Activated B cell treated with CpG ODN at 0.5 μM for 24 hours (primary cell): ENCODE measurements around the gene KCNMB2. TPM values are rescaled to one million over a fixed set of nuclear protein-coding genes. Genes with fewer than 3 reads are reported as not detected.

Source experiments
- ATAC-seq: fragments of 200-7000 bp; cut with Tn5 transposase; one replicate; pipeline ENCODE4 v1.10.0; 2021; ENCODE audit warnings: low read depth, mild to moderate bottlenecking, moderate library complexity
- CTCF ChIA-PET: fragments of 350-600 bp; sonication (Branson Sonifier 250); formaldehyde crosslinking; loops from one replicate; lab custom pipeline; 2021; ENCODE audit warnings: antibody characterized with exemption; lab: Charles Lee
- POLR2A ChIA-PET: fragments of 350-600 bp; sonication (Branson Sonifier 250); formaldehyde crosslinking; loops from one replicate; lab custom pipeline; 2021; ENCODE audit warnings: antibody characterized with exemption; lab: Charles Lee
- DNase-seq: peaks from one replicate; pipeline ENCODE4 v3.0.0; 2022
- H3K27ac Mint-ChIP-seq: one replicate; pipeline ENCODE4 v1.8.0; 2020; ENCODE audit warnings: mixed read lengths
- H3K27me3 Mint-ChIP-seq: one replicate; pipeline ENCODE4 v1.8.0; 2021; ENCODE audit warnings: mixed read lengths
- H3K36me3 Mint-ChIP-seq: one replicate; pipeline ENCODE4 v1.8.0; 2021; ENCODE audit warnings: low read depth, mixed read lengths
- H3K4me1 Mint-ChIP-seq: one replicate; pipeline ENCODE4 v1.8.0; 2021; ENCODE audit warnings: mixed read lengths
- H3K4me3 Mint-ChIP-seq: one replicate; pipeline ENCODE4 v1.8.0; 2020; ENCODE audit warnings: mild to moderate bottlenecking, mixed read lengths
- H3K9me3 Mint-ChIP-seq: one replicate; pipeline ENCODE4 v1.8.0; 2020; ENCODE audit warnings: mixed read lengths
- intact Hi-C: fragments of 100-400 bp; cut with micrococcal nuclease; formaldehyde crosslinking; loops from one replicate; pipeline ENCODE4 v1.15.1; 2024
- total RNA-seq: library from RNA; stranded (reverse); gene quantifications from 2 replicates; pipeline ENCODE4 v1.2.3, GENCODE V29; 2022
- TF ChIP-seq, protein P1 (sequence below): fragments of 200-600 bp; IDR thresholded peaks from one replicate; pipeline ENCODE4 v1.8.0; 2022; ENCODE audit warnings: antibody characterized with exemption, mild to moderate bottlenecking

The KCNMB2 gene
- total RNA-seq, 1 donor from 2014 or later = not detected

DNA sequence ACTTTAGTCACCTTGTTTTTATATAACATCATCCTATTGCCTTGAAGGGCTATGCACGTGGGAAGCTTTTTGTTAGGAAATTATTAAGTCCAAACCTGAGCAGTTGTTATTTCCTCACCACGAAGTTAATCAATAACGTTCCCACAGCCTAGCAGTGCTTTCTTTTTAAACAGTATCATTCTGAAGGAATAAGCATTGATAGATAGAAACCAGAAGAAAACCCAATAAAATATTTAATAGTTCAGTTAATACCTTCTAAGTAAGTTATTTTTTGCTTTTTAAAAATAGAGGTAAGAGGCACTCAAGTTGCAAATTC lies 149.3 kb downstream of the KCNMB2 start:
- ChIA-PET POLR2A (no interaction called here), CTCF (no interaction called here)
- no peak for ATAC-seq
- DNase-seq = no peak
- no peaks in the 10 kb centered on the region for H3K4me1 Mint-ChIP-seq
- H3K36me3 Mint-ChIP-seq = no peaks in the 10 kb centered on the region
- H3K4me3 Mint-ChIP-seq = no peak overlapping the region
- TF ChIP-seq, protein P1, sequence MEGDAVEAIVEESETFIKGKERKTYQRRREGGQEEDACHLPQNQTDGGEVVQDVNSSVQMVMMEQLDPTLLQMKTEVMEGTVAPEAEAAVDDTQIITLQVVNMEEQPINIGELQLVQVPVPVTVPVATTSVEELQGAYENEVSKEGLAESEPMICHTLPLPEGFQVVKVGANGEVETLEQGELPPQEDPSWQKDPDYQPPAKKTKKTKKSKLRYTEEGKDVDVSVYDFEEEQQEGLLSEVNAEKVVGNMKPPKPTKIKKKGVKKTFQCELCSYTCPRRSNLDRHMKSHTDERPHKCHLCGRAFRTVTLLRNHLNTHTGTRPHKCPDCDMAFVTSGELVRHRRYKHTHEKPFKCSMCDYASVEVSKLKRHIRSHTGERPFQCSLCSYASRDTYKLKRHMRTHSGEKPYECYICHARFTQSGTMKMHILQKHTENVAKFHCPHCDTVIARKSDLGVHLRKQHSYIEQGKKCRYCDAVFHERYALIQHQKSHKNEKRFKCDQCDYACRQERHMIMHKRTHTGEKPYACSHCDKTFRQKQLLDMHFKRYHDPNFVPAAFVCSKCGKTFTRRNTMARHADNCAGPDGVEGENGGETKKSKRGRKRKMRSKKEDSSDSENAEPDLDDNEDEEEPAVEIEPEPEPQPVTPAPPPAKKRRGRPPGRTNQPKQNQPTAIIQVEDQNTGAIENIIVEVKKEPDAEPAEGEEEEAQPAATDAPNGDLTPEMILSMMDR = no peak
- intact Hi-C loops = no loop called here
- H3K9me3 Mint-ChIP-seq = peaks cover 7% of the 10 kb centered on the region
- H3K27ac Mint-ChIP-seq = no peak overlapping the region
- H3K27me3 Mint-ChIP-seq = no peaks in the 10 kb centered on the region

DNA sequence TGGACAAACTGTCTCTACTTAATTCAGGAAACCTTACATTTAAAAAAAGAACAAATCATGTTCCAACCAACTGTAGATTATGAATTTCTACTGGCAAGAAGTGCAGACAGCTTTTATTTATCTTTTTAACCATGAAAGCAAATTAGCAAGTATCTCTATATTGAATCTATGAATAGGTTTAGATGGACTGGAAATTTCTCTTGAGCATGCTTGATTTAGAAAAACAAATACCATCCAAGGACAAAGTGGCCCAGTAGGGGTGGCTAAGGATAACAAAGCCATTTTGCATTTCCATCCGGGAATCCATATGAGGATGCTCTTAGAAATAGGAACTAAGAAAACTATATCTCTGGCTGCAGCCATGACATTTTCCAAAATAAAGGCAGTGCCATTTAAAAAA lies 150.6 kb downstream of the KCNMB2 start:
- H3K4me3 Mint-ChIP-seq = no peak overlapping the region
- ATAC-seq (no peak), DNase-seq (no peak)
- no peak overlapping the region for H3K27ac Mint-ChIP-seq
- H3K36me3 Mint-ChIP-seq = no peaks in the 10 kb centered on the region
- ChIA-PET POLR2A (no interaction called here), CTCF (no interaction called here)
- peaks cover 7% of the 10 kb centered on the region for H3K9me3 Mint-ChIP-seq
- intact Hi-C loops = no loop called here
- H3K4me1 Mint-ChIP-seq = no peaks in the 10 kb centered on the region
- TF ChIP-seq, protein P1 = no peak
- H3K27me3 Mint-ChIP-seq = no peaks in the 10 kb centered on the region

DNA sequence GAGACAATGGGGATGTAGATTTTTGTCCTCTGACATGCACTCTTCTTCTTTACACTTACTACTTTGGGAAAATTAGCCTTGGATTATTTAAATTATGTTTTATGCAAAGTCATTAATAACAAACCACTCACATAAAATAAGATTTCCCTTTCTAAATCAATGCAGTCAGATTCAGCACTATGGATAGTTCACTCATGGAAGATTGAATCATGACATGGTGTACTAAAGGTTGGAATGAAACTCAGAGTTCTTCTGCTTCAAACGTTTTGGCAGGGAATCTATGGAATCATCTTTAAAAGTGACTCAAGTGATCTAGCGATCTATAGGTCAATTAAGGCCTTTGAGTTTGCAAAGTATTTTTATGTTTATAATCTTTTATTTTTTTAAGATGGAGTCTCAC lies 154.3 kb downstream of the KCNMB2 start:
- POLR2A ChIA-PET = no interaction called here
- H3K4me1 Mint-ChIP-seq = no peaks in the 10 kb centered on the region
- H3K36me3 Mint-ChIP-seq = no peaks in the 10 kb centered on the region
- no peak for DNase-seq
- intact Hi-C loops = no loop called here
- TF ChIP-seq, protein P1 = no peak
- no peak for ATAC-seq
- H3K9me3 Mint-ChIP-seq = peaks cover 11% of the 10 kb centered on the region
- CTCF ChIA-PET = no interaction called here
- H3K27ac Mint-ChIP-seq = no peak overlapping the region
- H3K4me3 Mint-ChIP-seq = no peak overlapping the region
- H3K27me3 Mint-ChIP-seq = no peaks in the 10 kb centered on the region

DNA sequence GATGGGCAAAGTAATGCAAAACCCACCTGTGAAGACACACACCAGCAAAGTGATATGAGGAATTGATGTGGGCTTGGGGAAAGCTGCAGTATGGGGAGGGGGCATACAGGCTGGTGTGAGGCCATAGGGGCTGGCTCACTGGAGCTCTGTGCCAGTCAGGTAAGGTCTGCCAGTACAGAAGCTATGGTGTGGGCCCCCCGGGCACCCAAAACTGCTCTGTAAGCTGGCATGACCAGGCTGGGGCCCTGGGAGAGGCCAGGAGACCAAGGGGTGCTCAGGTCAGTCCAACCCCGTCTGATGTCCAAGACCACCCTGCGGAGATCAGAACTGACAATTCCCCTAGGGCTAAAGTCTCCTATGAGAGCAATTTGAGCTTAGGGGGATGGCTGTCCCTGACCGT lies 163.1 kb downstream of the KCNMB2 start:
- TF ChIP-seq, protein P1 = no peak
- intact Hi-C loops = no loop called here
- POLR2A ChIA-PET = no interaction called here
- H3K4me1 Mint-ChIP-seq = no peaks in the 10 kb centered on the region
- ATAC-seq = no peak
- CTCF ChIA-PET = no interaction called here
- H3K27me3 Mint-ChIP-seq = no peaks in the 10 kb centered on the region
- peaks cover 17% of the 10 kb centered on the region for H3K9me3 Mint-ChIP-seq
- no peak overlapping the region for H3K27ac Mint-ChIP-seq
- no peak for DNase-seq
- H3K4me3 Mint-ChIP-seq = no peak overlapping the region
- H3K36me3 Mint-ChIP-seq = no peaks in the 10 kb centered on the region

DNA sequence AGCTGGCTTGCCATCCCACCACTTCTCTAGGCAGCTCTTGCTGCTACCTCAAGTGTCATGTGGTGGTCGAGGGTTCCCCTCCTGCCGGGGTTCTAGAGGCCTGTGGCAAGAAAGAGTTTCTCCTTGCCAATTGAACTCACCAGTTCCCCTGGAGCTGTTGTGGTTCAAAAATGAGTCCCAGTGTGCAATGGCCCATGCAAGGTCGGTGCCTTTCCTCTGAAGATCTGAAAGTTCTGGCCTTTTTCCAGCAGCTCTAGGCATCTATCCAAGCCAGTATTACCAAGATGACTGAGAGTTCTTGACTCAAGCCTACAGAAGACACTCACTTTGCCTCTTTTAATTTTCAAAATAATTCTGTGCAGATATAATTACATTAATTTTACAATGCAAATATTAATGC lies 163.6 kb downstream of the KCNMB2 start:
- peaks cover 17% of the 10 kb centered on the region for H3K9me3 Mint-ChIP-seq
- no peaks in the 10 kb centered on the region for H3K36me3 Mint-ChIP-seq
- POLR2A ChIA-PET = no interaction called here

More for the DNA sequence above, 163.6 kb downstream of the KCNMB2 start:
- Mint-ChIP-seq H3K27me3 (no peaks in the 10 kb centered on the region), H3K4me3 (no peak overlapping the region), H3K4me1 (no peaks in the 10 kb centered on the region), H3K27ac (no peak overlapping the region)
- CTCF ChIA-PET = no interaction called here
- DNase-seq = no peak
- TF ChIP-seq, protein P1 = no peak
- ATAC-seq = no peak
- intact Hi-C loops = no loop called here
